ENCODE measurements around the gene SH3PXD2B.
A peak's percentile ranks its signal among the peaks of the same experiment; 100 is the strongest.
"Not testable (repeated sequence)": the region's sequence is repeated elsewhere in the genome, so short reads cannot be mapped to it uniquely, and the experiment has no call there.

SH3PXD2B gene

DNA sequence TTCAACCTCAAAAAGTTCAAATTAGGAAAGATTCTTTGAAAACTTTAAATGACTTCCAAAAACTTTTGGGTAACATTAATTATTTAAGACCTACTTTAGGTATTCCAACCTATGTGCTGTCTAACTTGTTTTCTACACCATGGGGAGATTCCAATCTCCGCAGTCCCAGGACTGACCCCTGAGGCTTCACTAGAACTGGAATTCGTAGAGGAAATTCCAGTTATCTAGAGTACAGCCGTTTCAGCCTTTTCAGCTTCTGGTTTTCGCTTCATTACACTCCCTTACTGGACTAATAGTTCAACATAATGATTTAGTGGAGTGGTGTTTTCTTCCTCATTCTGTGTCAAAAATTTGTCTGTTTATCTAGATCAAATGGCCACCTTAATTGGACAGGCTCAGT, 55.7 kb downstream of the SH3PXD2B start:
- not testable (repeated sequence) for DNase-seq

DNA sequence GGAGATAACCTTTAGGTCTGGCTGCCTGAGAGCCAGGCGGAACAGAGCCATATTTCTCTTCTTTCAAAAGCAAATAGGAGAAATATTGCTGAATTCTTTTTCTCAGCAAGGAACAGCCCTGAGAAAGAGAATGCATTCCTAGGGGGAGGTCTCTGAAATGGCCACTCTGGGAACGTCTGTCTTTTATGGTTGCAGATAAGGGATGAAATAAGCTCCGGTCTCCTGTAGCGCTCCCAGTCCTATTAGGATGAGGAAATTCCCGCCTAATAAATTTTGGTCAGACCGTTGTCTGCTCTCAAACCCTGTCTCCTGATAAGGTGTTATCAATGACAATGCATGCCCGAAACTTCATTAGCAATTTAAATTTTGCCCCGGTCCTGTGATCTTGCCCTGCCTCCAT, 57.3 kb downstream of the SH3PXD2B start:
- DNase-seq: not testable (repeated sequence)

DNA sequence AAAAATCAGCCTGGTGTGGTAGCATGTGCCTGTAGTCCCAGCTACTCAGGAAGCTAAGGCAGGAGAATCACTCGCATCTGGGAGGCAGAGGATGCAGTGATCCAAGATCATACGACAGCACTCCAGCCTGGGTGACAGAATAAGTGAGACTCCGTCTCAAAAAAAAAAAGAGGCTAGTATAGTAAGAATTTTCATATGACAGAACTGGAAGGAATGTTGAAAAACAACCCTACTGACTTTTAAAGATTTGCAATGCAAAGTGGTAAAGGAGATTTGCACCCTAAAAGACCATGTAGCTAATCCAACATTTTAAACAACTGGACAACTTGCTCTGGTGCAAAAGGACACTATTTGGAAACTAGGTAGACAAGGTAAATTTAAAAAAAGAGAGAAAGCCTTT, 58.1 kb downstream of the SH3PXD2B start:
- no peak for DNase-seq

DNA sequence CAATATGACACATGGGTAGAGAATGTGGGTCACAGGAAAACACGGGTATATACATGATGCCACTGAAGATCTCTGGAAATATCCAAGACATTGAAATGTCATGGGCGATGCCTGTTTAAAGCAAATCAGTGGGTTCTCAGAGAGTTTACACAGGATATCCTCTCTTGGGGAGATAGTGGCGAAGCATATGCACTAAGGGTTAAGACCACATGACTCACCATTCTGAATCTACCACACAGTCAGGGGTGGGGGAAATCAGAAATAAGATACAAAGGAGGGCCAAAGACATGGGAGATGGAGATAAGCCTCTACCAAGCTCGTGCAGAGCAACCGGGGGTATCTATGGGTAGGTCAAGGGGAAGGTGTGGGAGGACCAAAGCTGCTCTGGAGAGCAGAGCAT, 58.8 kb downstream of the SH3PXD2B start:
- DNase-seq: no peak

DNA sequence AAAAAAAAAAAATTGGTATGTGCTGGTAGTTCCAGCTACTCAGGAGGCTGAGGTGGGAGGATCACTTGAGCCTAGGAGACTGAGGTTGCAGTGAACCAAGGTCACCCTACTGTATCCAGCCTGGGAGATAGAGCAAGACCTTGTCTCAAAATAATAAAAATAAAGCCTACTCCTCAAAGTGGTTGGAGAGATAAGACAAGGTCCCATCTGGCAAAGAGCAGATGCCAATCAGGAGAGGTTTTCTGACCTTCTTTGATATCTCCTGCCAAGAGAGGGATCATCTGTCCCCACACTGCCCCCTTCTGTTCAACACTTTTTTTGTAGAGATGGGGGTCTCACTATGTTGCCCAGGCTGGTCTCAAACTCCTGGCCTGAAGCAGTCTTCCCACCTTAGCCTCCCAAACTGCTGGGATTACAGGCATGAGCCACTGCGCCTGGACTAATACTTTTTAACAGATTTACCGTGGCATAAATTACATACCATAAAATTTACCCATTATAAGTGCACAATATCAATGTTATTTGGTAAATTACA, 64.7 kb downstream of the SH3PXD2B start:
- no peak for DNase-seq

DNA sequence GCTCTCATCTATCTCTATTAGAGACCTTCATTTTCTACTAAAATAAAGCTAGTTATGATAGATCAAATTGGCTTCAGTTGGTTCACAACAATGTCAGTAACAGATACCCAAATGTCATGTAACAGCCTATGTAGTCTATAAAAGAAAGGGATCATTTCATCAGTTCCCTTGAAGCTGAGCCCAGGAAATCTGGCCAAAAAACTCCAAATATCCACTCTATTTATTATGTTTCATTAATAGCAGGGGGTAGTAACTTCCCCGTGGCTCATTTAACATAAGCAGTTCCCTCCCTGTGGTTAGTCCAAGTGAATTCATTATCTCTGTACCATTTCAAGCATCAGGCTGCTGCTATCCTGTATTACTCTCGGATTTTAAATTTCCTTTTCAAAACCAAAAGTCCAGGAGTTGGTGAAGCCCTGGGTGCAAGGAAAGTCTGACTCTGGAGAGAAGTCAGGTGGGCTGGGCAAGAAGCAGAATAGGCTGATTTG, 66.0 kb downstream of the SH3PXD2B start:
- DNase-seq: no peak

DNA sequence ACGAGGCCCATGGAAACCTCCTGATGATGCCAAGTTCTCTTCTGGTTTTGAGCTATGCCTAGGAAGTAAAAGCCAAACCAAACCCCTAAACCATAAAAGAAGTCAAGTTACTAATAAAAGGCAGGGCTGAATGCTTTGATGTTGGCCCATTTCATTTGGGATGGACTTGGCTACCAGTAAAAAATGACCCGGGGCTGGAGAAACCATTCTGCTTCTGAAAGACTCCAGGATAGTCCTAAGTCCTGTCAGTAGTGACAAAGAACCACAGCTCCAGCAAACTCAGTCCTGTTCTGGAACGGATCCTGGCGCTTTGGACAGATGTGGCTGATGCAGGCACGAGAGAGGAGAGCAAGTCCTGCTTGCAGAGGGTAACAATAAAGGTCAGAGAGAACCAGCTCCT, 68.6 kb downstream of the SH3PXD2B start:
- no peak for DNase-seq

DNA sequence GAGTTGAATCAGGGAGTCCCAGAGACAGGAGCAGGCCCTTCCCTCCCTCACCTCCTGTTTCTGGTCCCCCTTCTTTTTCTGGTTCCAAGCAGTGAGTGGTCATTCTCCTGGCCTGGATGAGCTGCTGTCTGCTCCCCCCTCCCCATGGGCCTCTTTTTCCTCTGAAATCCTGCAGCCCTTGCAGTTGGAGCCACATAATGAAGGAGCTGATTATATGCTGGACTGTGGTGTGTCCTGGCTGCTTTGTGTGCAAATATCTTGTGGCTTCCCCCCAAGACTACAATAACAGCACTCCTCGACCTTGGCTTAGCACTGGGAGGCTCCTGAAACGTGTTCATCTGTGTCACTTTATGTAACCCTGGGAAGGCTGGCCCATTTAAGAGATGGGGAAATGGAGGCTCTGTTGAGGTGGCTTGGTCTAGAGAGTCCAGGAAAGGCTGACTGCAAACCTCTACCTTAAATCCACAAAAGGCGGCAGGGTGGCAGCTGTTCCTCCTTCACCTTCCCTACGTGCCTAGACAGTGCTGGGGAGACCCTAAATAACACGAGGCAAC, 69.2 kb downstream of the SH3PXD2B start:
- no peak for DNase-seq

DNA sequence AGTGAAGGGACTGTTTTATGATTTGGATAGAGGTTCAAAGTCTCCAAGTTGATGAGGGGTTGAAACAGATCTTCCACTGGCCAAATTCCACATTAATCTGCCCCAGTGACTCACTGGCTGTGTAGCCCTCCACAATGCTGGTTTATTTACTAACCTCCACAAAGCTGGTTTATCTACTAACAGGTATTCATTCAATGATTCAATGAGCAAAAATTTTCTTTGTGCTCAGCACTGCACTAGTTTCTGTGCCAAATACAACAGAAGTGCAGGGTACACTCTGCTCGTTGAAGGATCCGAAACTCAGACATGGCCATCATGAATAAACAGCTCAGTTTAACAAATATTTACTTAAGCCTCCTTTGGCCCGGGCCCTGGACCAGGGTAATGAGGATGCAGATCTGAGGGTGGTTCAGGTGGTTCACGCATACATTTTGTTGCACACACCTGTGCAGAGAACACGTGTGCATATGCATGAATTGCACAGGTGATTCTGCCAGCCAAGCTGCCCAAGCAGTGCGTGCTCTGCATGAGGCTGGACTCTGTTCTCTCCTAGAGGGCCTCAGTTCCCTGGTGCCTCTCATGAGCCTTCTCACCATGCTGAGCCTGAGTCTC, 71.0 kb downstream of the SH3PXD2B start:
- no peak for DNase-seq

DNA sequence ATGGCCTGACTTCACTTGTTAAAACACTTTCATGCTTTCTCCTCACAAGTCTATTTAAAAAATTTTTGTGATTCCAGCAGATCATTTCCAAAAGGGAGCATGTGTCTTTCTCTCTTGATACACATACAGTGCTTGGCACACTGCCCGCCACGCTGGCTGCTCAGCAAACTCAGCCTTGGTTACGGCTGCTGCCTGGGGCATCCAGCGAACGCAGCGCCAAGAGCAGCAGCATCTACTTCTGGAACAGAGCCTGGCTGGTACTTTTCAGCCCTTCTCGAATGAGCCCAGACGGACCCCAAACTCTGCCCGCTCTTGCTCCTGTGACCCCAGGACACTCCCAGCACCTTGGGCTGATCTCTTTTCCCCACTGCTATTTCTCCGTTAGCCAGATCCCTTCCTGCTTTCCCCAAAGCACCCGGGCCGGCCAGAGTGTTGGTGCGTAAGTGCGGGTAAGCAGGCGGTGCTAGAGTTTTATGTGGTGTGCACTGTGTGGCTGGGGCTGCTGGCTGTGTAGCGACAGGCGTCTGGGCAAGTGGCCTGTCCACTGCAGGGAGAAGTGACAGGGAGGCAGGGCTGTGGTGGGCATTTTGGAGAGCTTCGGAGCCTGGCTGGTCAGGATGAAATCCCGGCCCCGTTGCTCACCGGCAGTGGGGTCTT, 73.2 kb downstream of the SH3PXD2B start:
- DNase-seq: no peak

DNA sequence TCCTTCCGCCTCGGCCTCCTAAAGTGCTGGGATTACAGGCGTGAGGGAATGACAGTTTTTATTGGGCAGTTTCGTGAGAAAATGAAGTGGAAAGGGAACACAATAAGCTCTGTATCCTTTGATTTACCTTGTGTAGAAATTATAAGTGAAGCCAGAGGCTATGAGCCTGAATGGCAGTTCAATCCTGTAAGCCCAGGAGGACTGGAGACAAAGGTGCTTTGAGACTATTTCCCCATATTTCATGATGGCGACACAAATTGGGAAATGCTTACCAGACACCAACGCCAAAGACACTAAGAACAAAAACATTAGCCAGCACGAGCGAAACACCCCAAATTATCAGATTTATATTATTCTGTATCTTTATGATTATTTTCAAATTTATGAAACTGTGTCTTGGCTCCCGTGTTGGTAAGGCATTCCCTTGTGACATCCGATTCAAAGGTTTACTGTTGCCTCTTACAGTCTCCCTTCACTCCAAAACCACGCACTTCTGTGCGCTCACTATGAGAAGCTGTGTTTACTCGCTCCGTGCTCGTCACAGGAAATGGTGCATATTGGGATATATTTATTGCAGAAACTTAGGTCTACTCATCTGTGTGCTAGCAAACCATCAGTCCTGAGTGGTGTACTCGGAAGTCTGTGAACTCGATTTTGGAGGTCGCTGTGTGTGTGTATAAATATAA, 73.9 kb downstream of the SH3PXD2B start:
- DNase-seq: no peak

DNA sequence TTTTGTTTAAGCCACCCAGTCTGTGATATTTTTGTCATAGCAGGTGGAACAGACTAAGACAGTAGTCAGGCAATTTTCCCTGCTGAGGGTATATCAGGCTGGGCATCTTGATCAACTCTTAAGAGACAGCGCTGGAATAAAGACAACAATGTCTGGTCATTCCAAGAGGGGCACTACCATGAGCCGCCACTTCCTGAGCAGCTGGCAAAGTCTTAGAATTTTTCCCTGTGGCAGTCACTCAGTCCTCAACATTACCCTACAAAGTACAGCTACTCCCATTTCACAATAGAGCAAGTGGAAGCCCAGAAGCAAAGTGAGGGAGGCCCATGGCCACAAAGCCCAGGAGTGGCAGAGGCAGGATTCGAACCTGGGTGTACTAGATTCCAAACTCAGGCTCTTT, 74.8 kb downstream of the SH3PXD2B start:
- no peak for DNase-seq

DNA sequence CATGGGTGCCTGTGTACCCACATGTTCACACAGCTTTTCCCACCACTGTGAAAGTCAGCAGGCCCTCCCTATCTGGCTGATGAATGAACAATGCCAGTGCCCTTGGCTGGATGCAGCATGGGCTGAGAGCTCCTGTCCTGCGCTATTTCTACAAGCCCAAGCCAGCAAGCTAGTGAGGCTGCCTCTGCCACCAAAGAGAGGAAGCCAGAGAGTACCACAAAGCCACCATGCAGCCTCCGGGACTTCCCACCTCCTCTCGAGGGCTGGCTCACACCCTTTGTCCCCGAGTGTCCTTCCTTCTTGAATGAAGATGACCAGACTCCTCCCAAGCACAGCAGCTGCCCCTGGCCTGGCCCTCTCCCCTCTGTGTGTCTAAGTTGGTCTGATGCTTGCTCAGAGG, 76.5 kb downstream of the SH3PXD2B start:
- no peak for DNase-seq

DNA sequence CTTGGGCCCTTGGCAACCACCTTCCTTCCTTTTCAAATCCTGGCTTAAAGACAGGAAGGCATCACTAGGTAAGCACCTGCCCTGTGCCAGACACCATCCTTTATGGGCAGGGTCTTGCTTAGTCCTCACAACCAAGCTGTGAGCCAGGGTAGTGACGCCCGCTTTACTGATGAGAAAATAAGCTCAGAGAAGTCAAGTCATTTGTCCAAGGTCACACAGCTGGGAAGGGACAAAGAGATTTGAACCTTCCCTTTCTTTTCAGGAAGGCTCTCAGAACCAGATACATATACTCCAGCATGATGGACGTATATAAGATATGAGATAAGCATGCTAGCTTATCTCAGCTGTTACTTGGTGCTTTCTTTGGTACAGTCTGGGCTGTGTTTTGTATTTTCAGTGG, 76.9 kb downstream of the SH3PXD2B start:
- DNase-seq: no peak

DNA sequence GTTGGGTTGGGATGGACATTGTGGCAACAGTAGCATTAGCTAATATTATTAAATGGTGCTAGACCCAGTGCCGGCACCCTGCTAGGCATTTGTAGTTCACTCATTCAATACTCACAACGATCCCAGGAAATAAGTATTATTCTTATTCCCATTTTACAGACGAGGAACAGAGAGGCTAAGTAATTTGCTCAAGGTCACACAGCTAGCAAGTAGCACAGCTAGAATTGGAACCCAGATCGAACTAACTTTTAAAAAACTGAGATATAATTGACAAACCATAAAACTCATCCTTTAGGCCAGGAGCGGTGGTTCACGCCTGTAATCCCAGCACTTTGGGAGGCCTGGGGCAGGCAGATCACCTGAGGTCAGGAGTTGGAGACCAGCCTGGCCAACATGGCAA, 79.5 kb downstream of the SH3PXD2B start:
- no peak for DNase-seq

DNA sequence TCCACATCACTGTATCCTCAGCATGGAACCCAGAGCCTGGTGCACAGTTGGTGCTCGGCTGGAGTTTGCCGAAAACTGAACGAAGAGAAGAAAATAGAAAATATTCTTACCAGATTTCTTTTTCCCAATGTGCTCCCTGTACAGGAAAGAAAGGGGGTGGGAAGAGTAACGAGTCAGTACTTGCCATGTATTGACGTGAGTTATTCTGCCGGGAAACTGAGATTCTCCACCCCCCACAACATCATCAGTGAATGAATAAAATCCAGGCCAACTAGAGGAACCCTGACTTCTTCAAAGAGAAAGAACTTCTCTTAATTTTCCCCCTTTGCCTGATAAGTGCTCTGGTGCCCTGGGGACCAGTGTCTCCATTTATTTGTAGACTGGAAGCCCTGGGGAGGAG, 80.6 kb downstream of the SH3PXD2B start:
- no peak for DNase-seq

DNA sequence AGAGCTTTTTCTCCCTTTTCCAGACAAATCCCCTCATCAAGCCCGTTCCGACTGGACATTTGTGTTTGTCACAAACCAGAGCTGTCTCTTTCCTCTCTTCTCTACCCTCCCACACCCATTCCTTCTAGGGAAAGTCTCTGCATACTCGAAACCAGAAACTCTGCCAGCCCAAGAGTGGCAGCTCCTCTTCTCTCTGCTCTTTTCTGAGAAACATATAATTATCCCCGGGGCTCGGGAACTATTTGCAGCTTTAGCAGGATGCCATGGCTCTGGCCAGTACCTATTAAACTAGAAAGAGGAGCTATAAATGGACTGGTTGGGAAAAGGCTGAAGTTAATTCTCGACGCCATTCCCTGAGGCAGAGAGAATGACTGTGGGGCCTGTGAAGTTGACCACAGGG, 82.6 kb downstream of the SH3PXD2B start:
- no peak for DNase-seq

DNA sequence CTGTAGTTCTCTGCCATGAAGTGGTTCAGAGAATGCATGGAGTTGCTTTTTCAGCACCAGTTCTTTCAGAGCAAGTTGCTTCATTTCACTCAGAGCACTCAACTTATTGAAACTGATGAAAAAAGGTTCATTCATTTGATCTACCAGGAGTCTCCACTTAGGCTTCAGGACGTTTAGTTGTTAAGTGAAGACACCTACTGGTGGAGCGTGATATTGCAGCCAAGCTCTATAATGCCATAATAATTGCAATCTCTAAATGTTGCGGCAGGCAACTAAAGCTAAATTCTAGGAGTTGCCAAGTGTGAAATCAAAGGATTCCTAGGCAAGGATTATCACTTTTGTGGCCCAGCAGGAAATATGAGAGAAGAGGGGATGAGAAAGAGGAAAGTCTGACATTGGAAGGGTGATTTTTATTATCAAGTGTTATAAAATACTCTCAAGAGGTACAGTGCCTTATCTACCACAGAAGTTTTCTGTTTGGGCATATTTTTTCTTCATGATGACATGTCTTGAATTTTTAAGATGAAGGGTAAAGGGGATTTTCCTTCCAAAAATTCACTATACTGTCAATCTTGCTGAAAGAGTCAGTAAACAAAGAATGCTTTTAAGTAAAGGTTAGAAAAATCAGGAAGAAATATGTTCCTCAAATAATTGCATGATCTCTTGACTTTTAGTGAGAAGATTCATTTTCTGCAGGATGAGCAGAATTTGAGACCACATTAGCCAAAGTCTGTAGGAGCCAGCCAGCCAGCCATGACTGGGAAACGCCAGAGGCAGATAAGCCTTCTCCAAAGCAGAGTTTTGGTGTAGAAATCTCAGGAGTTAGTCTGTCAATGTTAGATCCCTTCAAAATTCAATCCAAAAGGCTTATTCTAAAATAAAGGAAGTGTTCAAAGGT, 83.4 kb downstream of the SH3PXD2B start:
- DNase-seq: peak; percentile 22 to 35

DNA sequence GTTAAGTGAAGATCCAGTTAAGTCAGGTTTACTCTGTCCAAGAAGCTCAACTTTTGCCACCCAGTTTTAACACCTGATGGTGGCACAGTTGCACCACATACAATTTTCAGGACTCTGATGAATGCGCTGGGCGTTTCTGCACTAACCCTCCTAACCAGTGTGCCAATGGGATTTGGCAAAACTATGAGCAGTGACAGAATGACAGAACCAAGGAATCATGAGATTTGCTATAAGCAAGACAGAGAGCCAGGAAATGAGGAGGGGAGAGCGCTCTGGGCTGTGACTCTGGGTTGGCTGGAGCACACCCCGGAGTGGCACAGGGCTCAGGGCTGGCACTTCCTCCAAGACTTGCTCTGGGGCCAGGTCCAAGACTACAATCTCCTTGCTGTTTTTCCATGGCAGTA, 84.1 kb downstream of the SH3PXD2B start:
- no peak for DNase-seq

DNA sequence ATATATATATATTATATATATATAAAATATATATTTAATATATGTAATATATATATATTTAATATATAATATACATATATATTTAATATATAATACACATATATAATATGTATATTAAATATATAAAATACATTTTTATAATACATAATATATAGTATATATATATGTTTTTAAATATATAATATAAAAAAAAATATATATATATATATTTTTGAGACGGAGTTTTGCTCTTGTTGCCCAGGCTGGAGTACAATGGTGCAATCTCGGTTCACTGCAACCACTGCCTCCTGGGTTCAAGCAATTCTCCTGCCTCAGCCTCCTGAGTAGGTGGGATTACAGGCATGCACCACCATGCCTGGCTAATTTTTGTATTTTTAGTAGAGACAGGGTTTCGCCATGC, 85.6 kb downstream of the SH3PXD2B start:
- not testable (repeated sequence) for DNase-seq

DNA sequence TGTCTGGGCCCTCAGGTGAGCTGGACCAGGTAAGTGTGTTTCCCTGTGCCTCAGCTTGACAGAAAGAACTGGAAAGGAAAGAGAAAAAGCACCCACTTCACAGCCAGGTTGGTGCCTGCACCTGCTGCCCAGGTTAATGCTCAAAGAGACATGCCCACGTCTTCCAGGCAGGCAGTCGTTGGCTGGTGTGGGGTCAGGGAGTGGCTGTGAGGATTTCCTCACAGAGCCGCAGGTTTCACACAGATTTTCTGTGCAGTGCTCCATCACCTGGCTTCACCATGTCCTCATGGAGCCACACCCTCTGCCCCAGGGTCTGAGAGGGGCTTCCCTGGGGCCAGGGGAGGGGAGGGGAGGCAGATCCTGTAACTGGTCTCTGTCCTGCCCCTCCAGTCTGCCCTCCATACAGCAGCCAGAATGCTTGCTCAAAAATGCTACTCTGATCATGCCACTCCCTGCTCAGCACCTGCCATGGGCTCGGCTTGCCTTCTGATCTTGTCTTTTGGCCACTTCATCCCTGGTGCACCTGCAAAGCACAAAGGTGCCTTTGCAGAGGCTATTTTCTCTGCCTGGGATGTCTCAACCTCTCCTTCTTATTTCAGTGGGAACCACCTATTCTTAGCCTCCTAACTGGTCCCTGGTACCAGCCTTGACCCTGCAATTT, 88.2 kb downstream of the SH3PXD2B start:
- no peak for DNase-seq

DNA sequence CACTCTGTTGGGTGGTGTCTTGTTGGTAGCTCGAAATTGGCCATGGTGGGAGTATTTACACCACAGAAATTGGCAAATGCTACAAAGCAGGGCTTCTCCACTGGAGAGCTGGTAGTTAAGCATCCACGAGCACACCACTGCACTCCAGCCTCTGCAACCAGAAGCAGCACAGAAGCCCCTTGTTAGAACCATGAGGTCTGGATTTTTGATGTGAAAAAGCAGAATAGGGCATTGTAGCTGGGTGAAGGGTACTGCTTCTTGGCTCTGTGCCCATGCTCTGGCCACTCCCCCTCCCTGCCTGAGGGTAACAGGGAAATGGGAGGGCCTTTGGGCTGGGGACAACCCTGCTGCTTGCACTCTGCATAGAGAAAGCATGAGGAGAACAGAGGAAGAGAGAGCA, 89.6 kb downstream of the SH3PXD2B start:
- no peak for DNase-seq

Data from Kasumi-1 (cell line).